Measurements from ENCODE around the gene RETSAT.

GRCh38 chr2:85308201-85308600, 46.1 kb downstream of the RETSAT start:
- TF ChIP-seq CTCF (IDR thresholded peaks at IDR 0.05; ENCODE audit: insufficient read depth, low read length) (no peak), POLR2AphosphoS5 (IDR thresholded peaks at IDR 0.05; ENCODE audit: low read depth) (no peak)
- TF ChIP-seq, protein P1, sequence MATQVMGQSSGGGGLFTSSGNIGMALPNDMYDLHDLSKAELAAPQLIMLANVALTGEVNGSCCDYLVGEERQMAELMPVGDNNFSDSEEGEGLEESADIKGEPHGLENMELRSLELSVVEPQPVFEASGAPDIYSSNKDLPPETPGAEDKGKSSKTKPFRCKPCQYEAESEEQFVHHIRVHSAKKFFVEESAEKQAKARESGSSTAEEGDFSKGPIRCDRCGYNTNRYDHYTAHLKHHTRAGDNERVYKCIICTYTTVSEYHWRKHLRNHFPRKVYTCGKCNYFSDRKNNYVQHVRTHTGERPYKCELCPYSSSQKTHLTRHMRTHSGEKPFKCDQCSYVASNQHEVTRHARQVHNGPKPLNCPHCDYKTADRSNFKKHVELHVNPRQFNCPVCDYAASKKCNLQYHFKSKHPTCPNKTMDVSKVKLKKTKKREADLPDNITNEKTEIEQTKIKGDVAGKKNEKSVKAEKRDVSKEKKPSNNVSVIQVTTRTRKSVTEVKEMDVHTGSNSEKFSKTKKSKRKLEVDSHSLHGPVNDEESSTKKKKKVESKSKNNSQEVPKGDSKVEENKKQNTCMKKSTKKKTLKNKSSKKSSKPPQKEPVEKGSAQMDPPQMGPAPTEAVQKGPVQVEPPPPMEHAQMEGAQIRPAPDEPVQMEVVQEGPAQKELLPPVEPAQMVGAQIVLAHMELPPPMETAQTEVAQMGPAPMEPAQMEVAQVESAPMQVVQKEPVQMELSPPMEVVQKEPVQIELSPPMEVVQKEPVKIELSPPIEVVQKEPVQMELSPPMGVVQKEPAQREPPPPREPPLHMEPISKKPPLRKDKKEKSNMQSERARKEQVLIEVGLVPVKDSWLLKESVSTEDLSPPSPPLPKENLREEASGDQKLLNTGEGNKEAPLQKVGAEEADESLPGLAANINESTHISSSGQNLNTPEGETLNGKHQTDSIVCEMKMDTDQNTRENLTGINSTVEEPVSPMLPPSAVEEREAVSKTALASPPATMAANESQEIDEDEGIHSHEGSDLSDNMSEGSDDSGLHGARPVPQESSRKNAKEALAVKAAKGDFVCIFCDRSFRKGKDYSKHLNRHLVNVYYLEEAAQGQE (IDR thresholded peaks at IDR 0.05; ENCODE audit: insufficient replicate concordance, low read depth) = no peak

Data from HL-60 (cell line).